NCI-H2107 (cell line): ENCODE data around the gene MYO10.
"Not testable (repeated sequence)": the region's sequence is repeated elsewhere in the genome, so short reads cannot be mapped to it uniquely, and the experiment has no call there.

Experiments
- DNase-seq: peaks from one replicate; lab custom pipeline; 2025; lab: John Stamatoyannopoulos, UW

Gene MYO10

GRCh38 chr5:16781828-16782626 lies 154.1 kb downstream of the MYO10 start:
- DNase-seq: no peak

DNA sequence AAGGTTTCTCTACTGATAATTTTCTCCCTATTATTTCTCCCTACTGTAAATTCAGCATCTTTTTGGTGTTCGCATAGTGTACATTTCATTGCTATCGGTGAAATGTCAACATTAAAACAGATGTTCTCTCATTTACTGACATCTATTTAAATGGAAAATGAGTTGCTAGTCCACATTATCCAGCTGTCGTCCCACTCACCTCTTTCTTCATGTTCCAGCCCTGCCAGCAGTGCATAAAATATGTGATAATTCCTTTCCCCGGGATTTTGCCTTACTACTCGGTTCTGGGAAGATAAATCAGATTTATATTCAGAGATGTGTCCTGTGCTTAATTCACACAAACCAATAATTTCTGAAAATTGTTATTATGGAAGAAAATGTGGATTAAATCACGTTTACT lies 155.8 kb downstream of the MYO10 start:
- DNase-seq: no peak

DNA sequence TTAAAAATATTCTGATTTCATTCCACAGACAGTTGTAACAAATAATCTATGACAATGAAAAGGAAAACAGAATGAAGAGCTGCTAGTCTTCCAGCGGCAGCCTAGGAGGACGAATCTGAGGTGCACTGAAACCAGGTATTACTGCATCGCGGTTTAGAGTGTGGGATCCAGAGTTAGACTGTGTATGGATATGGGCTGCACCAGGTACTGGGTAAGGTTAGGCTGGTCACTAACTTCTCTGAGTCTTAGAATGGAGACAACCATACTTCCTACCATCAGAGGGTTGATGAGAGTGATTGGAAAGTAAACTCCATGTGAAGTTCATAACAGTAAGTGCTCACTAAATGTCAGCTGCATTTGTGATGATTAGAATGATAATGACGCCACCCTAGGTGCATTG lies 158.7 kb downstream of the MYO10 start:
- DNase-seq: no peak

DNA sequence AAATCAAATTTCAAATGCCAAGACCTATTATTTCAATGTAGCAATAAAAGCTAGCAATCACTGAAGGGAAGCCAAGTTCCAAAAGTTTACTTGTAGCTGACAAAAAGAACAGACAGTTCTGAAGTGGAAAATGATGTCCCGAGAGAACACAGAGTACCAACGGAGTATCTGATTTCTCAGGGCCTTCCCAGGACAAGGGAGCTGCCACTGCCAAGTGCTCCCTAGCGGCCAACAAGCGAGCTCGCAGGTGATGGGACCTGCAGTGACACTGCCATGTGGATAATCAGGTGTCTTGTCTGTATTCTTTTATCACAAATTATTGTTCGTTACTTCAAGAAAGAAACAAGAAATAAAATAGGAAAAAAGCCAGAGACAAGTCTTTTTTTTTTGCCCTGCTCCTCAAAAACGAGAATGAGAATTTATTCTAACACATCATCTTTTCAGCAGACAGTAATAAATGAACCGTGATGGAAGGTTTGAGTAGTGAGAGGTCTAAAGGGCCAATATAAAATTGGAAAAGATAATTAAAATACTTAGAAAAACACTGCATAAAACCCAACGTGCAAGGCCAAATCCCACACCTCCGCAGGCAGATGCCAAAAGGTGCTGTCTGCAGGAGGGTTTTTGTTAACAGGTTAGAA lies 159.4 kb downstream of the MYO10 start:
- DNase-seq: peak; percentile 3

DNA sequence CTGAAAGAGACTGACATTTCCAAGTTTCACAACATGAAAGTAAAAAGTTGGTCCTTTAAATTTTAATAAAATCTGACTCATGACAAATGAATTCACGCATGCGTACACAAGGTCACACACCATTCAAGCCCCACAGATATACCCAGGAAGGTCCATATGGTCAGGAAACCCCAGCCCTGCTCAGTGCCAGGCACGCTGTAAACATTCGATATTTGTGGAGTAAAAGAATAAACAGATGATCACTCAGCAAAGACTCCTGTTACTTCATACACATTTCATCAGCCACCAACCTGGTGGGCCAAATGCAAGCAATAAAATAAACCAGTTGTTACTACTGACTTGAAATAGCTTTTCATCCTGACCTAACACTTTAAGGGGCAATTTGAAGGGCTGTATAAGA lies 161.3 kb downstream of the MYO10 start:
- DNase-seq: no peak

DNA sequence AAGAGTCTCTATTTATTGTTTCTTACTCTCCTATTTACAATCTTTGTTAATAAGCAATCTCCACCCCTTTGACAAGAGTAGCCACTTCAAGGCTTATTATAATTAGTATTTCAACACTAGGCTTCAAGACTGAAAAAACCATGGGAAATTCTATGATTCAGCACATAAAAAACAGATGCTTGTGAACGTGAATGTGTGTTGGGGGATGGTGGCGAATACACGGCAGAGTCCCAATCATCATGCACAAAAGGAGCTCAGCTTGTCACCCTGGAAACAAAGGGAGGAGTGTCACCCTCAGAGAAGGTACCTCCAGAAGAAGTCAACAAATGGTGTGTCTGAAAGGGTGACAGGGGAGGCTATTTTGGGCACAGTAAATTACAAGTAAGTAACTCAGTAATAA lies 162.1 kb downstream of the MYO10 start:
- no peak for DNase-seq

GRCh38 chr5:16772556-16772955 lies 163.5 kb downstream of the MYO10 start:
- DNase-seq: no peak

GRCh38 chr5:16768184-16768583 lies 167.9 kb downstream of the MYO10 start:
- no peak for DNase-seq

DNA sequence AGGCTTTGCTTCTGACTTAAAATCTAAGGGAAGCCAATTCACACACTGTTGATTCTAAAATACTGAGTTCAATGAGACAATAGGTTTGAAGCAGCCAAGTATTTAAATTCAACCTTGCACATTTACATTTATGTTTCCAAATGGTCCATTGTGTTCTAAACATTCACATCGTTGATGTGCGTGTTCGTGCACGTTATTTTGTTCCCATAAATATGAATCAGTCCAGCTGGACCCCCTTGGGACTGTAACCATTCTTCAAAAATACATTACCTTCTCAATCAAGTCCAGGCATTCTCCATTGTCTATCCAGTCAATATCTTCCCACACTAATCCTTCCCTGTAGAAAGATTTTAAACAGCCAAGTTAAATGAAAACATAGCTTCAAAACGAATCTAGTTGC lies 172.9 kb downstream of the MYO10 start:
- DNase-seq: no peak

DNA sequence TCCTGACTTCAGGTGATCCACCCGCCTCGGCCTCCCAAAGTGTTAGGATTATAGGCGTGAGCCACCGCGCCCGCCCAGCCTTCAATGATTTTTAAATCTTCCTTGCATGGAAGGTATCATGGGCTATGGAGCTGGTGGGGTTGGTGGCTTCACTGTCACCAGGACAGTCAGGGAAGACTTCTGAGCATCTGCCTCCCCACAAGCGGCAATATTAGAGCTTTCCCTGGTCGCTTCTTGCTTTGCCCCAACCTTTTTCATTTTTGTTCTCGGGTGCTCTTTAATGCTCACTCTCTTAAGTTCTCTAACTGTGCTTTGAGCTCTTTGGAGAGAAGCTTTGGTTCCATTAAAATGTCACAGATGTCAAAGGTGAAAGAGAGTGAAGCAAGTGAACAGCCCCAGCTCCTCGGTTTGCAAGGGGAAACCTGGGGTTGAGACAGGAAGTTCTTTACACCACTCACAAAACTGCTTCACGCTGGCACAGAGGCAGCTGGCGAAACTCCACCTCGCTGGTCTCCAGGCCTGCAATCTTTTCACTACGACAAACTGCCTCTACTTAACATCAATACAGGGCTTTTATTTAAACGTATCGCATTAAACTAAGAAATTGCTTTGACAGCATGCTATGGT lies 176.8 kb downstream of the MYO10 start:
- DNase-seq: no peak

GRCh38 chr5:16757989-16758501 lies 178.0 kb downstream of the MYO10 start:
- DNase-seq: no peak

DNA sequence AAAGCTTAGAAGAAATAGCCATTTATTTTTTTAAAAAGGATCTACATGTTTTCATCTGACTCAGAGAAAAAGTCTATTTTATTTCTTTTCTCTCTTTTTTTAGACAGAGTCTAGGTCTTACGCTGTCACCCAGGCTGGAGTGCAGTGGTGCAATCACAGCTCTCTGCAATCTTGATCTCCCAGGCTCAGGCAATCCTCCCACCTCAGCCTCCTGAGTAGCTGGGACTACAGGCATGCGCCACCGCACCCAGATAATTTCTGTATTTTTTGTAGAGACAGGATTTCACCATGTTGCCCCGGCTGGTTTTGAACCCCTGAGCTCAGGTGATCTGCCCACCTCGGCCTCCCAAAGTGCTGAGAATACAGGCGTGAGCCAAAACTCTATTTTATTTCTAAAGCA lies 178.5 kb downstream of the MYO10 start:
- DNase-seq: not testable (repeated sequence)

DNA sequence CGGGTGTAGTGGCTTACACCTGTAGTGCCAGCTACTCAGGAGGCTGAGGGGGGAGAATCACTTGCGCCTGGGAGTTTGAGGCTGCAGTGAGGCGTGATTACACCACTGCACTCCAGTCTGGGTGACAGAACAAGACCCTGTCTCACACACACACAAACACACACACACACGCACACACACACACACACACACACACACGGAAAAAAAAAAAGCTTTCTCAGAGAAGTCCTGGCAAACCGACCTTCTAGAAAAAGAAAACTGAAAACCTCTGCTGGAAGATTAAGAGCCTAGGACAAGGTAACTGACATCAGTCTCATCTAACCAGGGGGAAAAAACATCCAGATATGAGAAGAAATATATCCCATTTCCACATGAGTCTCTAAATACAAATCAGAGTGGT lies 178.9 kb downstream of the MYO10 start:
- DNase-seq: no peak

- DNase-seq: no peak
Observed at GRCh38 chr5:16756692-16757091, 179.4 kb downstream of the MYO10 start.

DNA sequence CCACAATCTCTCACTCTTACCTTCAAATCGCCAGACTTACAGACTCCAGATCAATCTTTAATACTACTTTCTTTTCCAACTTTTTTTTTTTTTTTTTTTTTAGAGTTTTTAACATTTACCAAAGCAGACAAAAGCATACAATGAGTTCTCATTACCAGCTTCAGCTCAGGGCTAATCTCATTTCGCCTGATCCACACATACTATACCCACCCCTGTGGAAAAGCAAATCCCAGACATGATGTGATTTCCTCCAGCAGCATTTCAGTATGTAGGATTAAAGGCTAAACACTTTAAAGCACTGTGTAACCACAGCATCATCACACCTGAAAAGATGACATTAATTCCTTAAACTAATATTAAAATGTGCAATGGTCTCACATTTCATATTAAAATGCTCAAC lies 180.4 kb downstream of the MYO10 start:
- no peak for DNase-seq

- DNase-seq: no peak
Observed at GRCh38 chr5:16754601-16755000, 181.5 kb downstream of the MYO10 start.

DNA sequence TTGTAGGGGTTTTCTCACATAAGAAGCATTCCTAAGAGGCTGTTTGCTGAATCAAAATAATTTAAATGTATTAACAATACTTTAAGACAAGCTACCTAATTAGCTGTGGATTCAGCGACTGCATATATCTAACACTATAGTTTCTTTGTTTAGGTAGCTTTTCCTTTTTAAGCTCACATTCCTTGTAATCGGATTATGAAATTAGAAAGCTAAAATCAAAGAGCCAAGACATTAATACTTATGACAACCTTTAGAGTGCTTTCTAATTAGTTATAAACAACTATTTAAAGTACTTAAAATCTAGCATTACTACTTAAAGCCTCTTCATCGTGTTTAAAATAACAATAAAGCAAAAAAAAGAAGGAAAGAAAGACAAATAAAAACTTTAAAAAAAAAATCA lies 182.0 kb downstream of the MYO10 start:
- DNase-seq: no peak

- DNase-seq: no peak
Observed at GRCh38 chr5:16750445-16750844, 185.6 kb downstream of the MYO10 start.

- DNase-seq: no peak
Observed at GRCh38 chr5:16749626-16750025, 186.5 kb downstream of the MYO10 start.

- no peak for DNase-seq
Observed at GRCh38 chr5:16744164-16744880, 191.8 kb downstream of the MYO10 start.

DNA sequence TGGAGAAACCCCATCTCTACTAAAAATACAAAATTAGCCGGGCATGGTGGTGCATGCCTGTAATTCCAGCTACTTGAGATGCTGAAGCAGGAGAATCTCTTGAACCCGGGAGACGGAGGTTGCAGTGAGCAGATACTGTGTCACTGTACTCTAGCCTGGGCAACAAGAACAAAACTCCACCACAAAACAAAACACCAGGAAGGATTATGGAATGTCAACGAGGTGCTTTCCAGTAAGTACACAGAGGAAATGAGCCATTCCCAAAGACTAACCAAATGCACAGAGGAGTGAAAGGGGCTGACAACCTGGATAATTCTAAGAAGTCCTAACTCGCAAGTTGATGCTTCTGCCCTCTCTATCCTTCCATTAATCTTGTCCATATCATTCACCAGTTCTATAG lies 193.2 kb downstream of the MYO10 start:
- no peak for DNase-seq

DNA sequence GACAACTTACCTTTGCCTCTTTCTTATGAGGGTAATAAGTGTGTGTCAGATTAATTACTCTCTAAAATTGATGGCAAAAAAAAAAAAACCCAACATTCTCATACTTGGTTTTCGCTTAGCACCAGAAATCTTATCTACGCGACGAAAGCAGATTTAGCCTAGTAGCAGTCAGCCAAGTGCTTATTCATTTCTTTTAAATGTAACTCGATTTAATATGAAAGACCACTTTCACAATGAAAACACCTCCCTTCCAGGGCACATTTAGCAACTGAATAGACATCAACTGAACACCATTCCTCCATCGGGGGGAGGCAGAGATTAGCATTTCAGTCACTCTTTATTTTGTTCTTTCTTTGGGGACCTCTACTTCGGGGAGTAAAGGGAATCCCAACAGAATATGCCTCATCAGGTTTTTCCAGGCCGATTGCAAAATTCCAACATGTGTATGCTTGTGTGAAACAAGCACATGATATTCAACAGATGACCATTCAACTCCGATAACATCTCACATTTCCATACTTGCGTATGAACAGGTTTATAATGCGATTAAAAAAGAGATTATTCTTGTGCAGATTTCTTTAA lies 195.2 kb downstream of the MYO10 start:
- no peak for DNase-seq
